Lung microvascular endothelial cell (primary cell): Measurements from ENCODE around the gene TTC33. TPM values are rescaled to one million over a fixed set of nuclear protein-coding genes. Genes with fewer than 3 reads are reported as not detected.

Source experiments
- DNase-seq, 2 donors: peaks; one replicate each; pipeline versions ENCODE4 v3.0.0 to v3.0.0-alpha.2; 2010; ENCODE audit warnings: low read depth in 2 of 2
- total RNA-seq: library from RNA; depleted of rRNA; stranded (reverse); fragments of >200 nt; gene quantifications from 2 replicates; pipeline ENCODE4 v1.2.1, GENCODE V29; 2014

The TTC33 gene
- total RNA-seq, 1 donor from 2014 or later = 15.1 TPM

DNA sequence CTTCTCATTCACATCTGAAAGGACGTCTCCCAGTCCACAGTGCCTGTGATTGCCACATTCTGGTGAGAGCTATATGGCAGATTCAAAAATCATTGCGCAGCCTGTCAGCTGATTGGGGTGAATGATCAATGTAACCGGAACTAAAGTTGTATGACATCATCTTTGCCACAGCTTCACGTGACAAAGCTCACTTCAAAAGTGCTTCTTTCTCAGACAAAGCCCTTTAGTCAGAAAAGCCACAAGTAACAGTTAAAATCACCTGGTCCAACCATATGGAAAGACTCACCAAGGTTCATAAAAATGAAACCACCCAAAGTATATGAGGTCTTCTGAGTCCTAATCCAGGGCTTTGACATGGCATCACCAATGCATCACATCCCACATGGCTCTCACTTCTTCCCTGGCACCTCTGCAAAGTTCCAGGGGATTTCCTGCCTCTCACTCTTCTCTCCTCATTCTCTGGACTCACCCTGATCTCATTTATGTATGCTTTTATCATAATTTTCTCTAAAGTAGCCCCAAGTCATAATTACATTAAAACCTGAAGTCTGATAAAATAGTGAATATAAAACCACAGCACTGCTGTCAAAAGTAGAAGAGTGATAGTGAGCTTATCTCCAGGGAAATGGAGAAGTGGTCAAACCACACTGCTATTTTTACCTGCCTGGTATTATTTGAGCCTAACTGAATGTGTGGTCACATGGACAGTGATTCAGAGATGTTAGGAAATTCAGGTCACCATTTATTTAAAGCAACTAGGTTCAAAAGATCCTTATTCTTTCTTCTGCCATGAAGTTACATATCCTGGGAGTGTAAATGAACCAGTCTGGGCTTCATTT lies 269.1 kb downstream of the TTC33 start:
- no peak for DNase-seq

- DNase-seq = no peak
Observed at GRCh38 chr5:40485021-40485998, 270.5 kb downstream of the TTC33 start.

GRCh38 chr5:40484495-40484894 lies 271.3 kb downstream of the TTC33 start:
- DNase-seq = no peak

GRCh38 chr5:40483316-40483715 lies 272.4 kb downstream of the TTC33 start:
- DNase-seq = no peak

GRCh38 chr5:40481241-40481640 lies 274.5 kb downstream of the TTC33 start:
- no peak for DNase-seq

- no peak for DNase-seq
Observed at GRCh38 chr5:40480392-40480791, 275.4 kb downstream of the TTC33 start.

DNA sequence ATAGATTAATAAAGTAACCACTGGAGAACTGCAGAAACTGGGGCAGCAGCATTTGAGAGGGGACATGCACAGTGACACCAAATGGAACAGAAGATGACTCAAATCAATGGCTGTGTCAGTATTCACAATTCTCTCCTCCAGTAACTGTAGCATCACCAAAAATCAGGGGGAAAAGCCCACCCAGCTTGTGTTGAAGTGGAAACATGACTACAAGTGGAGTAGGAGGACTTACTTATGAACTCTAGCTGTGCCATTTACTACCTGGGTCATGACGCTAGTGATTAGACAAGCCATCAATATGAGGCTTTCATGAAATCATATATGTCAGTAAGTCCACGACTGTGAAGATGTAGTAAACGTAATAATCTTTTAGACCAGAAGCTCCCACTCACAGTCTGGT lies 275.8 kb downstream of the TTC33 start:
- DNase-seq = no peak

- DNase-seq = no peak
Observed at GRCh38 chr5:40478766-40479165, 277.0 kb downstream of the TTC33 start.

DNA sequence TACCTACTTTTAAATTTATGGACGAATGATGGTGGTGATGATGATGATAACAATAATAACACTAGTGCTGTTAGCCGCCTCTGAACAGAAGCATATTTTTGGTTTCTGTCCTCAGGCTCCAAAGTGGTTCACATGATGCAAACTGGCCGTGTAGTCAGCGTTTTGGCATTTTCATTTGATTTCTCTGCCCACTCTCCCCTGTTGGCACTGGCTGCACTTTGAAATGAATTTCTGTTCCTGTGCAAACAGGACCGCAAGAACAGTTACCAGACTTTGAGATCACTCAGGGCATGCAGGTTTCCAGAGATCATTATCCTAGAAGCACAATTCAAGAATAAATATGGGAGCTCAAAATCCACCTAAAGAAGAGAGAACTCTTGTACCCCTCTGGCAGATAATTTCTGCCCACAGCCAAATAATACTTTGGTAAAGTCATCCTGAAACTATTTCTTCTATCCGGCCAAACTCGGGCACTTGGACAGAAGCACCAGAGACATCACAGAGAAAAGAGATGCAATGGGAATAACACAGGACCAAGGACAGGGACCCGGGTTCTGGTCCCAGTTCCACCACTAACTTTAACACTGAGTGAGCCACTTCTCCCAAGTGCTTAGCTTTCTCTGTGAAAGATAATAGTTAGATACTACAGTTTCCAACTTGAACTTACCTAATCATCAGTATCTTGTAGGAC lies 277.8 kb downstream of the TTC33 start:
- no peak for DNase-seq

GRCh38 chr5:40475561-40475960 lies 280.2 kb downstream of the TTC33 start:
- DNase-seq = no peak

DNA sequence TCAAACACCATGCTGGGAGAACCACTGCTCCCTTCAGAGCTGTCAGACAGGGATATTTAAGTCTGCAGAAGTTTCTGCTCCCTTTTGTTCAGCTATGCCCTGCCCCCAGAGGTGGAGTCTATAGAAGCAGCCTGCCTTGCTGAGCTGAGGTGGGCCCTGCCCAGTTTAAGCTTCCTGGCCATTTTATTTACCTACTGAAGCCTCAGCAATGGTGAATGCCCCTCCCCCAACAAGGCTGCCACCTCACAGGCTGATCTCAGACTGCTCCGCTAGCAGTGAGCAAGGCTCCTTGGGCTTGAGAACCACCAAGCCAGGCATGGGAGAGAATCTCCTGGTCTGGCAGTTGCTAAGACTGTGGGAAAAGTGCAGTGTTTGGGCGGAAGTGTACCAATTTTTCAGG lies 281.5 kb downstream of the TTC33 start:
- DNase-seq = no peak

- DNase-seq = peak in 1 of 2 donors; percentile 54
Observed at GRCh38 chr5:40465416-40465815, 290.3 kb downstream of the TTC33 start.

DNA sequence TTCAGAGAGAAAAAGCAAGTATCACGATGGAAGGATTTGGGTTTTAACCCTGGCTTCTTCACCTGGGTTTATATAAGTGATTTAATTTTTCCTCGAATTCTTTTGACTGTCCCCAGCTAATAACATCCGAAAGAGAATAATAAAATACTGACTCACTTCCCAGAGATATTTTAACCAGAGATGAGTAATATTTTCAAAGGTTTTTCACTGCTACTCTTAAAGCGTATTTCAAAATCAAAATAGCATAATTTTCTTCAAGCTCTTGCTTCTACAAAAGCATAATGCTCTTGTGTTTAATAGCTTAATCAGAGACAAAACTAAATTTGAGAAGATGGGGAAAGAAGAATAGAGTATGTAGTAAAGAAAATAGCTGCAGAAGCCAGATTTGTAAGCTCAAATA lies 291.2 kb downstream of the TTC33 start:
- peak; percentile 36 to 46 for DNase-seq

Other genes starting within 250 kb of the TTC33 start
- 5.2 and 7.6 TPM in 2 replicates for gene PTGER4, start 76.0 kb downstream of the TTC33 start, total RNA-seq
- 81.3 and 87.4 TPM in 2 replicates for gene PRKAA1, start 42.4 kb upstream of the TTC33 start, total RNA-seq
- gene RPL37, start 79.3 kb upstream of the TTC33 start, total RNA-seq = 2,142 and 2,944 TPM in 2 replicates
- 27.0 and 50.6 TPM in 2 replicates for gene CARD6, start 85.4 kb upstream of the TTC33 start, total RNA-seq
- gene C7, start 153.5 kb upstream of the TTC33 start, total RNA-seq = under 0.01 and 0.40 TPM in 2 replicates